ENCODE results near the gene KCNQ1OT1.
A peak's percentile ranks its signal among the peaks of the same experiment; 100 is the strongest.

The KCNQ1OT1 gene

DNA sequence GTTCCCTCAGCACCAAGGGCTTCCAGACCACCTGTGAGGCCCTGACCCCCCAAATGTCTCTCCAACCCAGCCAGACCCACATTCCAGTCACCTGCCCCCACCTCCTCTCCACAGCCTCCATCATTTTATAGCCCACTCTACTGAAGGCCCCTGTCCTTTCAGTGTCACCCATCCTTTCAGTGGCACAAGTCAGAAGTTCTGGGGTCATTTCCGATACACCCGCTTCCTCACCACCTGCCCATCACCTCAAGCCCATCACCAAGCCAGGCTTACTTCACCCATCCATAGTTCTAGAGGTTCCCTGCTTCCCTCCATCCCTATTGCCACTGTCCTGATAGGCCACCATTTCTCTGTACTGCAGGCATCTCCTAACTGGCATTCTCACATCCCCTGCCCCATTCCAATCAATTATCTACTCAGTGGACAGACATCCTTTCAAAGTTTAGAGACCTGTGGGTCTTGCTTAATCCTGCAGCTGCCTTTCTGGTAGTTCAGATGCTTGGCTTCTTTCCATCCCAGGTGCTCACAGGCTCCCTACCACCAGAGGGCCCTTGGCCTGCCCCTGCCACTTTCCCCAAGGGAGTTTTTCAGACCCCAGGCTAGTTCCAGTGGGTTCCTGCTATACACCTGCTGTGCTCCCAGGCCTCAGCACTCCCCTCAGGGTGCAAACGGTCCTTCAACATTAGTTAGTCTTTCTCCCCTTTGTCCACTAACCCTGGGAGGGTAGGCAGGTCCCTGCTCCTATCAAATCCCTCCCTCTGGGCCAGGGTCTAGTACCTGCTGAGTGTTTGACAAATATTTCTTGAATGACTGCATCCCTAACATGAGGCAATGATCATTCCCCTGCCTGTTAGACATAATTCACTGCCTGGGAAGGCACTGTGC is 7.6 kb downstream of the KCNQ1OT1 start:
- Histone ChIP-seq H3K4me3 (ENCODE audit: low read length, poor library complexity, severe bottlenecking) (peak overlapping the region; percentile 75), H3K4me2 (ENCODE audit: low read depth, low read length, poor library complexity, severe bottlenecking) (peak overlapping the region; percentile 88), H3K27me3 (ENCODE audit: insufficient read depth, low read length, poor library complexity, severe bottlenecking) (no peaks in the 10 kb centered on the region), H3K79me2 (ENCODE audit: insufficient read depth, low read length) (peaks cover 99% of the 10 kb centered on the region), H4K20me1 (ENCODE audit: insufficient read depth, low read length, poor library complexity, severe bottlenecking) (peaks cover 72% of the 10 kb centered on the region), H2AFZ (ENCODE audit: low read length) (no peak overlapping the region), H3K4me1 (ENCODE audit: insufficient read depth, low read length, poor library complexity, severe bottlenecking) (peaks cover 91% of the 10 kb centered on the region), H3K9ac (ENCODE audit: low read depth, low read length, poor library complexity, severe bottlenecking) (peak overlapping the region; percentile 77), H3K9me2 (replicated peaks; ENCODE audit: low read depth, low read length) (no peaks in the 10 kb centered on the region), H3F3A (ENCODE audit: low read depth) (peaks cover 3% of the 10 kb centered on the region), H3K36me3 (ENCODE audit: insufficient read depth, low read length) (peaks cover 6% of the 10 kb centered on the region; the same call in 1 of the 2 replicates), H3K9me3 (ENCODE audit: insufficient read depth, low read depth, low read length) (no peaks in the 10 kb centered on the region)
- TF ChIP-seq EZH2phosphoT487 (IDR thresholded peaks at IDR 0.05; ENCODE audit: borderline replicate concordance): no peak
- TF ChIP-seq, protein P1, sequence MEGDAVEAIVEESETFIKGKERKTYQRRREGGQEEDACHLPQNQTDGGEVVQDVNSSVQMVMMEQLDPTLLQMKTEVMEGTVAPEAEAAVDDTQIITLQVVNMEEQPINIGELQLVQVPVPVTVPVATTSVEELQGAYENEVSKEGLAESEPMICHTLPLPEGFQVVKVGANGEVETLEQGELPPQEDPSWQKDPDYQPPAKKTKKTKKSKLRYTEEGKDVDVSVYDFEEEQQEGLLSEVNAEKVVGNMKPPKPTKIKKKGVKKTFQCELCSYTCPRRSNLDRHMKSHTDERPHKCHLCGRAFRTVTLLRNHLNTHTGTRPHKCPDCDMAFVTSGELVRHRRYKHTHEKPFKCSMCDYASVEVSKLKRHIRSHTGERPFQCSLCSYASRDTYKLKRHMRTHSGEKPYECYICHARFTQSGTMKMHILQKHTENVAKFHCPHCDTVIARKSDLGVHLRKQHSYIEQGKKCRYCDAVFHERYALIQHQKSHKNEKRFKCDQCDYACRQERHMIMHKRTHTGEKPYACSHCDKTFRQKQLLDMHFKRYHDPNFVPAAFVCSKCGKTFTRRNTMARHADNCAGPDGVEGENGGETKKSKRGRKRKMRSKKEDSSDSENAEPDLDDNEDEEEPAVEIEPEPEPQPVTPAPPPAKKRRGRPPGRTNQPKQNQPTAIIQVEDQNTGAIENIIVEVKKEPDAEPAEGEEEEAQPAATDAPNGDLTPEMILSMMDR (conservative IDR thresholded peaks at IDR 0.05; ENCODE audit: low read length): peak; percentile 73

- Histone ChIP-seq H3F3A (ENCODE audit: low read depth) (peaks cover 3% of the 10 kb centered on the region), H3K4me2 (ENCODE audit: low read depth, low read length, poor library complexity, severe bottlenecking) (peak overlapping the region; percentile 88), H3K9ac (ENCODE audit: low read depth, low read length, poor library complexity, severe bottlenecking) (peak overlapping the region; percentile 3), H3K36me3 (ENCODE audit: insufficient read depth, low read length) (peaks cover 6% of the 10 kb centered on the region; the same call in 1 of the 2 replicates), H3K4me3 (ENCODE audit: low read length, poor library complexity, severe bottlenecking) (no peak overlapping the region), H2AFZ (ENCODE audit: low read length) (no peak overlapping the region), H4K20me1 (ENCODE audit: insufficient read depth, low read length, poor library complexity, severe bottlenecking) (peaks cover 70% of the 10 kb centered on the region), H3K79me2 (ENCODE audit: insufficient read depth, low read length) (peaks cover 99% of the 10 kb centered on the region), H3K9me2 (replicated peaks; ENCODE audit: low read depth, low read length) (no peaks in the 10 kb centered on the region), H3K9me3 (ENCODE audit: insufficient read depth, low read depth, low read length) (no peaks in the 10 kb centered on the region), H3K4me1 (ENCODE audit: insufficient read depth, low read length, poor library complexity, severe bottlenecking) (peaks cover 84% of the 10 kb centered on the region), H3K27me3 (ENCODE audit: insufficient read depth, low read length, poor library complexity, severe bottlenecking) (no peaks in the 10 kb centered on the region)
- TF ChIP-seq, protein P1 (conservative IDR thresholded peaks at IDR 0.05; ENCODE audit: low read length): no peak
- no peak for TF ChIP-seq EZH2phosphoT487 (IDR thresholded peaks at IDR 0.05; ENCODE audit: borderline replicate concordance)
Observed at GRCh38 chr11:2691355-2691761, 8.4 kb downstream of the KCNQ1OT1 start.

DNA sequence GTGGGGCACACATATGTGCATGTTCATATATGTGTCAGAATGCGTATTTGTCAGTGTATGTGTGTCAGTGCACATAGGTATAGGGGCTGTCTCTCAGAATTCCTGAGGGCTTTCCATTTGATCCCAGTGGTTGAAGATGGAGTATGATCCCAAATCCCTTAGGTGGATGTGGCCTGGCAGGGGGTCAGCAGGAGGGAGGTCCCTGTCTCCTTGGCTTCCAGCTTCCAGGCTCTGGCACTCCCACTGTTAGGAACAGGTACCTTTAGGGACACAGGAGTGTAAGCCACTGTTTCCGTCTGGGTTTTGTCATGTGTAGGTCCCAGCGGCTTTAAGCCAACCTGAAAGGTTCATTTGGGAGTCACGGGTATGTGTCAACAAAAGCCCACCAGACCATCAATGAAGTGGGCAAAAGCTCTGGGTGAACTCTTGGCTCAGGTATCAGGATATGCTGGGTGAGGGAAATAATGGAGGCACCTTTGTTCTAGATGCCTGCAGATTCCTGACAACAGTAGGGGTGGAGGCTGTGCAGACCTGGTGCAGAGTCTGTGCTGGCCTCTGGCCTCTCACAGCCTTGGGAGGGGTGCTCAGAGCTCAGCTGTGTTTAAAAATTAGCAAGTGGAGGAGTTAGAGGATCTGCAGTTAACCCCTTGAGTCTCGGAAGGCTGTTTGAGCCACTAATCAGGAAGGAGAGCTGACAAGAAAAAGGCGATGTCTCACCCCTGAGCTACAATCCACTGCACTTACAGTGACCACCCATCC is 9.0 kb downstream of the KCNQ1OT1 start:
- H3K36me3 ChIP-seq (ENCODE audit: insufficient read depth, low read length): peaks cover 6% of the 10 kb centered on the region; the same call in 1 of the 2 replicates
- H3K27me3 ChIP-seq (ENCODE audit: insufficient read depth, low read length, poor library complexity, severe bottlenecking): no peaks in the 10 kb centered on the region
- H3K4me1 ChIP-seq (ENCODE audit: insufficient read depth, low read length, poor library complexity, severe bottlenecking): peaks cover 82% of the 10 kb centered on the region
- peaks cover 71% of the 10 kb centered on the region for H4K20me1 ChIP-seq (ENCODE audit: insufficient read depth, low read length, poor library complexity, severe bottlenecking)
- H3K9me3 ChIP-seq (ENCODE audit: insufficient read depth, low read depth, low read length): no peaks in the 10 kb centered on the region
- H3K9me2 ChIP-seq (replicated peaks; ENCODE audit: low read depth, low read length): no peaks in the 10 kb centered on the region
- H3F3A ChIP-seq (ENCODE audit: low read depth): peaks cover 3% of the 10 kb centered on the region
- H3K4me2 ChIP-seq (ENCODE audit: low read depth, low read length, poor library complexity, severe bottlenecking): peak overlapping the region; percentile 88
- H3K9ac ChIP-seq (ENCODE audit: low read depth, low read length, poor library complexity, severe bottlenecking): peak overlapping the region; percentile 3
- no peak overlapping the region for H2AFZ ChIP-seq (ENCODE audit: low read length)
- H3K4me3 ChIP-seq (ENCODE audit: low read length, poor library complexity, severe bottlenecking): no peak overlapping the region
- TF ChIP-seq, protein P1 (conservative IDR thresholded peaks at IDR 0.05; ENCODE audit: low read length): no peak
- no peak for TF ChIP-seq EZH2phosphoT487 (IDR thresholded peaks at IDR 0.05; ENCODE audit: borderline replicate concordance)
- H3K79me2 ChIP-seq (ENCODE audit: insufficient read depth, low read length): peaks cover 99% of the 10 kb centered on the region

Data from Loucy (cell line).